Raji (cell line): ENCODE data around the gene PTTG1.

Experiments used
- POLR2A ChIP-seq: IDR thresholded peaks from 2 replicates; pipeline ENCODE4 v1.6.1; 2011; ENCODE audit warnings: low read depth, low read length, control low read depth; ENCODE audit not compliant: insufficient read depth

Gene PTTG1

DNA sequence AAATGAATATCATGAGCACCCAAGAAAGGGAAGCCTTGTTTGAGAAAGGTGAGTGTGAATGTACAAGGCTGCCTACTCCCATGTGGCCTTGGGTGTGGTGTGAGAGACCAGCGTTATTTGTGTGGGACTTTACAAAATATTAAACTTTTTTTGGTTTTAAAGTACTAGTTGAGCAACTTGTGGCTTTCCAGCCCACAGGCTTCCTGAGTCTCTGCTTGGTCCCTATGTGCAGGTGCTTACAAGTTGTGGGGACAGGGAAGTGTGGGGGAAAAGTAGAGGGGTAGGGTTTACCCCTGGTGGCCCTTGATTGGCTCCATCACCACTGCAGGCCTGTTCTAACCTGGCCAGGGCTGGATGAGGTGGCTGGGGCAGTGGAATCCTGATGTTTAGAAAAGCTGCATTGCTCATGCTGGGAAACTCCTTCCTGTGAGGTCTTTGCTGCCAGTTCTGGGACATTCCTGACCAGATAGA lies 19.7 kb downstream of the PTTG1 start:
- TF ChIP-seq POLR2A = no peak

DNA sequence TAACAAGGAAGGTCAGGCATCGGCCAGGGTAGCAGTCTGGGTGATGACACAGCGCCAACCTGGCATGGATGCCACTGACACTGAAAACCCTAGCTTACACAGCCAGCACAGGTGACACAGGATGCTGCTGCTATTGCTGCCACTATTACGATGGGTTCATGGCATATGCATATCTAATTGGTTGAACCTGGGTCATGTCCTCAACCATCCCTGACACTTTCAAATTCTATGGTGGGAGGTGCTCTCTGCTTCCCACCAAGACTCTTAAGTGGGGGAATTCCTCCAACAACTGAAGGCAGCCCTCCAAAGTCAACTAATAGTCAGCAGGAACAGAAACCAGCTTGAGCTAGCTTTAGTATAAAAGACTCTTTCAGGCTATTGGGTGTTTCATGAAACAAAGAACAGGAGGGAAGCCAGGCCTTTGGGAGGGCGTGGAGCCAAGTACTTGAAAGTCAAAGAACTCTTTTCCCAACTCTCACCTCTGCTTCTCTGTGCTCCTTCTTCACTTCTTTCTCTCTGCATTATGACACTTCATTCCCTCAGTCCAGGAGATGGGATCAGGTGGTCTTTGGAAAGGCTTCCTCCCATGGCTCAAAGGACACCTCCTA lies 21.3 kb downstream of the PTTG1 start:
- no peak for TF ChIP-seq POLR2A

DNA sequence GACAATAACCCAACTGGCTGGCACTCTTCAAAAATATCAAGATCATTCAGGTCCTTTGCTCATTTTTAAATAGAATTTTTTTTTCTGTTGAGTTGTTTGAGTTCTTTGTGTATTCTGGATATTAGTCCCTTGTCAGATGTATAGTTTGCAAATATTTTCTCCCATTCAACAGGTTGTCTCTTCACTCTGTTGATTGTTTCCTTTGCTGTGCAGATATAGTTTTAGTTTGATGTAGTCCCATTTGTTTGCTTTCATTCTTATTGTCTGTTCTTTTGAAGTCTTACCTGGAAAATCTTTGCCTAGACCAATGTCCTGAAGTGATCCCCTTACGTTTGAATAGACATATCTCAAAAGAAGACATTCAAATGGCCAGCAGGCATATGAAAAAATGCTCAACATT lies 22.8 kb downstream of the PTTG1 start:
- TF ChIP-seq POLR2A = no peak

GRCh38 chr5:160445132-160445531 lies 23.5 kb downstream of the PTTG1 start:
- TF ChIP-seq POLR2A = no peak

DNA sequence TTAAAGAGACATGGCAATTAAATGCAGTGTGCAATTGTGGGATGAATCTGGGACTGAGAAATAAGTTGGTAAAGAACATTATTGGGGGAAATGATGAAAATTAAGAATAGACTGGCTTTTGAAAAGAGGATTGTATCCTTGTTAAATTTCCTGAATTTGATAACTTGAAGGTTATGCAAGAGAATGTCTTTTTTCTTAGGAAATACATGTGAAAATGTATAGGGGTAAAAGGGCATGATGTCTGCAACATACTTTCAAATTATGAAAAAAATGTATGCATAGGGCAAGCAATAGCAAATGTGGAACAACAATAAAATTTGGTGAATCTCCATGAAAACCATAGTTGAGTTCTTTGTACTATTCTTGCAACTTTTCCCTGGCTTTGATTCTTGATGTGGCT lies 24.1 kb downstream of the PTTG1 start:
- TF ChIP-seq POLR2A = no peak

GRCh38 chr5:160448886-160449285 lies 27.2 kb downstream of the PTTG1 start:
- TF ChIP-seq POLR2A = no peak

DNA sequence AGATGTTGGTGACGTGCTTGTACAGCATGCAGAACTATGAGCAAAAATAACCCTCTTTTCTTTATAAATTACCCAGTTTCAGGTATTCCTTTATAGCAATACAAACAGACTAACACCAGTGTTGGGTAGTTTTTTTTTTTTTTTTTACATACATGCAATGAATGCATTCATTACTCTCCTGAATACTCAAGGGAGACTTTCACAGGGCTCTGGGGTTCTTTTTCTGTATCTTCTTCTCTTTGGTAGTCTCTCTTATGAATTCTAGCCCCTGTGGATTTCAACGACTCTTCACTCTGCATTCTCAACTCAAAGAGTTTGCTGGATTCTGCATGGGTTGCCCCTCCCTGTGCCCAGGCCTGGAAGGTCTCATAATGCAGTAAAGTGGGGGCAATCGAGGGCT lies 27.8 kb downstream of the PTTG1 start:
- TF ChIP-seq POLR2A = no peak

- no peak for TF ChIP-seq POLR2A
Measured at GRCh38 chr5:160450164-160450932, 28.7 kb downstream of the PTTG1 start.

DNA sequence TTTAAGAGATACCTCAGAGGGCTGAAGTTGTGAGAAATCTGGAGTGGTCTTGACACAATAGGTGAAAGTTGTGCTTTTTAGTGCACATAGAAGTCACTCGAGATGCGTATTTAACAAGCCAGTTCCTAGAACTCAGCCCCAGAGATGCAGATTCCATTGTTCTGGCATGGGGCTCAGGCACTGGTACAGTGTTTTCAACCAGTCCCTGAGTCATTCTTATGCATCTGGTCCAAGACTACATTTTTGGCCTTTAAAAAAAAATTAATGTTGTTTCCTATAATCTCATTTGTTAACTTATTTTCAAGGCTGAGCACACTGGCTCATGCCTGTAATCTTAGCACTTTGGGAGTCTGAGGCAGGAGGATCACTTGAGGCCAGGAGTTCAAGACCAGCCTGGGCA lies 29.6 kb downstream of the PTTG1 start:
- TF ChIP-seq POLR2A = no peak

- TF ChIP-seq POLR2A = no peak
Measured at GRCh38 chr5:160452036-160452435, 30.4 kb downstream of the PTTG1 start.

DNA sequence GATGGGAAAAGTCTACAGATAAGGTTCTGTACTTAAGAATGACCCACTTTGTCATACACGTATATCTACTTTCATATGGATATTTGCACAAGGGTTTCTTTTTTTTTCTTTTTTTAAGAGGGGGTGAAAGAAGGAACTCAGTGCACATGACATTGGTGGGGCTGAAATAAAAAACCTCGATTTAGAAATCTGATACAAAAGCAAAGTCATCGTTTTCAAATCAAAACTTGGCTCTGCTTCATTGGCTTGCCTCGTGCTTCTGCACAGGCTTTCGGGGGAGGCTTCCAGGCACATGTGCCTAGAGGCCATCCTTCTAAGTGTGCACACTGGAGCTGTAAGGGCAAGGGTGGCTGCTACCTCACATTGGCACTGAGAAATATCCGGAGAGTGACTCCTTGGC lies 31.1 kb downstream of the PTTG1 start:
- no peak for TF ChIP-seq POLR2A

DNA sequence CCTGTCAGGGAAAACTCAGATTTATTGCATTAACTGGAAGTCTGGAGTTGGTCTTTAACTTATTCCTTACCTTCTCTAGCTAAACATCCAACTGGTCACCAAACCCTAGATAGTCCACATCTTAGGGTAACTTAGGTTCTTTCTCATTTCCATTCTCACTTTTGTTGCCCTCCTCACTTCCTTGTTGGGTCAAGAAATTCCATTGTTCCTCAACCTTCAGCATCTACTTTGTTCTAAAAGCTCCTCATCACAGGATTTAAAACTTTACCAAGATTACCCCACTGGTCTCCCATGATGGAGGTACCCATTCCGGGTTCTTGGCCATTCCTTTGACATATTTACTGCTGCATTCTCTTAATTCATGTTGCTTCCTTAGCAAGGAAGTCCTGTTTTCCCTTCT lies 32.1 kb downstream of the PTTG1 start:
- no peak for TF ChIP-seq POLR2A

DNA sequence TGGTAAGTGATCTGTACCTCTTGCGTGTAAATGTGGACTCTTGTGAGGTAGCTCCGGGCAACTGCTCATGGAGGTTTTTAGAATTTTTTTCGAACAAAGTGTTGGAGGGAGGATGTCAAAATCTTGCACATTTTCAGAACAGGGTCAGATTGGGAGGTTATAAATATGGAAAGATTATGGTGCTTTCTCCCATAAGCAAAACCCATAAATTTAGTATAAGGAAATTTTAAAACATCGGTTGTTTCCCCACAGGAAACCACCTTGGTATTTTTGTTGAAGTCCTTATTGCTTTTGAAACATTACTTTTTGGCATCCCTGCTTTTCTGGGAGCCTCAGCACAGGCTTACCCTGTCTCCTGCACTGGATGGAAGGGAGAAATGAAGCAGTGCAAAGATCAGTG lies 33.9 kb downstream of the PTTG1 start:
- no peak for TF ChIP-seq POLR2A

DNA sequence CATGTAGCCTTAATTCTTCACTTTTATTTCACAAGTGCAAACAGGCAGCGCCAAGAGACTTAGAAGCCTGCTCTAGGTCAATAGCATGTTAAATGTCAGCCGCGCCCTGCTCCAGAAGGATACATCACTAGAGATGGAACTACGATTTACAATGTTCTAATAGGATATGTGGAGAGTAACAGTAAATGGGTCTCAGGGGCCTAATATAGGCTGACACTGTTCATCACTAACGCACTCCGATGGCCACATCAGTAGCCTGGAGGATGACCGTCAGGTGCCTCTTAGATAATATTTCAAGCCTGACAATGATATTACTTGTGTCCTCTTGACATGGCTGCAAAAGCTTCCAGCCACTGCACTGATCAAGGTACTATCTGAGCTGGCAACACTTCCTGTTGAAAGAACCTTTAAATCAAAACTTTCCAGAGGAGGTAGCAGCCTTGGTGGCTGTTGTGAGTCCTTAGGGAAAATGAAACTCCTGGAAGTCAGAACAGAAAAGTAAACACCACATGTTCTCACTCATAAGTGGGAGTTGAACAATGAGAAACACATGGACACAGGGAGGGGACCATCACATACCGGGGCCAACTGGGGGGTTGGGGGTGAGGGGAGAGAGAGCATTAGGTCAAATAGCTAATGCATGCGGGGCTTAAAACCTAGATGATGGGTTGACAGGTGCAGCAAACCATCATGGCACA lies 35.0 kb downstream of the PTTG1 start:
- TF ChIP-seq POLR2A = no peak

GRCh38 chr5:160457252-160457651 lies 35.6 kb downstream of the PTTG1 start:
- TF ChIP-seq POLR2A = no peak

DNA sequence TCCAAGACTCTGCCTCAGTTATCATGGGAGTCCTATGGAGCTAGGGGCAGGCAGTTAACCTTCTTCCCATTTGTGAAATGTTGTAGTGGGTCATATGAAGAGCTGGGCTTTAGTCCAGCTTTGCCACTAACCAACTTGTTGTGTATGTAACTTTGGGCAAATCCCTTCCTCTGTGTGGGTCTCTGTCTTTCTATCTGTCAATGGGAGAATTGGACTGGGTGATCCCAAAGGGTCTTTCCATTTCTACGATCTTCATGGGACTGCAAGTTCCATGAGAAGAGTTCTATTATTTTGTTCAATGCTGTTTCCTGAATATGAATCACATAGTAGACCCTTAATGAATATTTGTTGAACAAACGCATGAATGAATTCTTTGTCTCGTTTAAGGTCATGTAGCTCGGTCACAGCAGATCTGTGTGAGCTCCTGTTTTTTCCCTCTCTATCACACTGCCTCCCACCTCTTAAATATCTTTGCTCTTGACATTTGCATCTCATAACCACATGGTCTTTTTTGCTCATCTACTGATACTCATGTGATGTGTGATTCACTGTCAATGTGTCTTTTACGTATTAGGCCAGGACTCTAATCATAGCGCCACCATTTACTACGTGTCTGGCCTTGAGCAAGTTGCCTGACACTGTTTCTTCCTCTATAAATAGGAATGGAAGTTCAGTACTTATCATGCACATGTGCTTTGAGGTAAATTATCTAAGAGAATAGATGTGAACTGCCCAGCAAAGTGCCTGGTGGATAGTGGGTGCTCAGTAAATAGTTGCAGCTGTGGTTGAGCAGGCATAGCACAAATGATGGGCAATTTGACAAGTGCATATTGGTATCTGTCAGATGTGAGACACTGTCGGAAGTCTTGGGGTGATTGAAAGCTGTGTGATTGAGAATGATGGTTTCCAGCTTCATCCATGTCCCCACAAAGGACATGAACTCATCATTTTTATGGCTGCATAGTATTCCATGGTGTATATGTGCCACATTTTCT lies 37.4 kb downstream of the PTTG1 start:
- no peak for TF ChIP-seq POLR2A
